Psoas muscle (tissue), 8 donors: ENCODE data around the gene PDE4D. TPM values are rescaled to one million over a fixed set of nuclear protein-coding genes. Genes with fewer than 3 reads are reported as not detected.

Experiments used
- ATAC-seq, 4 donors: fragments of 200-7000 bp; cut with Tn5 transposase; one replicate each; pipeline ENCODE4 v1.9.1; 2020; ENCODE audit warnings: moderate library complexity in 3 of 4, mild to moderate bottlenecking in 2 of 4
- DNase-seq, 2 donors: peaks; one replicate each; pipeline ENCODE4 v3.0.0-alpha.2; 2020
- H3K27ac ChIP-seq: fragments of 200-600 bp; one replicate; pipeline ENCODE4 v1.8.0; 2022
- H3K27me3 ChIP-seq, 3 donors: fragments of 200-600 bp in 1 of 3; one replicate each; pipeline versions ENCODE4 v1.6.1 to v1.8.0; 2013 to 2022; ENCODE audit warnings: low read length in 2 of 3, mild to moderate bottlenecking in 2 of 3, moderate library complexity in 1 of 3; ENCODE audit not compliant: insufficient read depth in 3 of 3
- H3K36me3 ChIP-seq, 2 donors: fragments of 200-600 bp in 1 of 2; one replicate each; pipeline versions ENCODE4 v1.6.1 to v1.8.0; 2013 to 2022; ENCODE audit warnings: low read depth in 1 of 2, mild to moderate bottlenecking in 1 of 2, moderate library complexity in 1 of 2; ENCODE audit not compliant: insufficient read depth in 1 of 2
- H3K4me1 ChIP-seq: fragments of 200-600 bp; one replicate; pipeline ENCODE4 v1.8.0; 2022
- H3K4me3 ChIP-seq: fragments of 200-600 bp; one replicate; pipeline ENCODE4 v1.8.0; 2022; ENCODE audit warnings: mild to moderate bottlenecking
- H3K9me3 ChIP-seq: fragments of 200-600 bp; one replicate; pipeline ENCODE4 v1.8.0; 2022
- CTCF ChIP-seq: fragments of 200-600 bp; IDR thresholded peaks from one replicate; pipeline ENCODE4 v1.8.0; 2022; ENCODE audit warnings: antibody characterized with exemption
- WGBS, 3 donors: extraction: QIAGEN DNeasy Blood & Tissue Kit; methylation state at CpG; one replicate each; pipeline versions ENCODE4 v1.1.6 to v1.1.7; 2013; 5-methylcytosine and 5-hydroxymethylcytosine counted together
- intact Hi-C, 2 donors: fragments of 100-400 bp; cut with DNase I; formaldehyde crosslinking; loops; one replicate each; pipeline versions ENCODE4 v1.11.0 to v1.14.2; 2022
- polyA plus RNA-seq, 3 donors: library from polyadenylated mRNA; stranded (reverse); fragments of 200-250 nt; gene quantifications; one replicate each; pipeline ENCODE4 v1.2.3, GENCODE V29; 2013
- total RNA-seq, 4 donors: library from RNA; stranded (reverse); fragmentation: NEBNext Ultra II Directional in 2 of 4; extraction: Animal tissue kit (Norgen Biotek cat#: 25700) in 2 of 4; gene quantifications; one replicate each; pipeline versions ENCODE4 v1.2.1 to v1.2.4, GENCODE V29; 2021 to 2023
- donor health status: healthy with polysubstance abuse.
- donor health status: DM: no; HTN: no; CAD: no; lungs with moderate emphysema.
- donor health status: Bipolar disorder and iron deficiency.
- donor health status: healthy.
- donor health status: DM: yes; HTN: yes; CAD: no.
- donor health status: DM: no; HTN: no; CAD: no.
- donor health status: DM: no; HTN: no; CAD: no.
- donor health status: DM: yes; HTN: yes; CAD: no.

The PDE4D gene
- total and polyA plus RNA-seq, 7 donors, result 42.6 to 283 (median 88.7) TPM

GRCh38 chr5:59779453-59779852 lies 114.1 kb downstream of the PDE4D start:
- Histone ChIP-seq H3K4me1 (no peaks in the 10 kb centered on the region), H3K9me3 (no peaks in the 10 kb centered on the region), H3K27ac (no peak overlapping the region), H3K36me3 (no peaks in the 10 kb centered on the region), H3K4me3 (no peak overlapping the region), H3K27me3 (no peaks in the 10 kb centered on the region)
- DNase-seq, result no peak
- ATAC-seq, result no peak
- TF ChIP-seq CTCF, result no peak
- intact Hi-C loops, result no loop called here
- WGBS, 3 donors, result 78 to 89% (median 82%) methylated on average over 2 of the region's 2 CpGs

- WGBS, 3 donors, result 41 to 53% (median 51%) methylated on average over 4 of the region's 4 CpGs
- Histone ChIP-seq H3K36me3 (no peaks in the 10 kb centered on the region), H3K4me3 (no peak overlapping the region), H3K9me3 (no peaks in the 10 kb centered on the region), H3K4me1 (no peaks in the 10 kb centered on the region), H3K27ac (no peak overlapping the region), H3K27me3 (no peaks in the 10 kb centered on the region)
- no peak for TF ChIP-seq CTCF
- ATAC-seq, result no peak
- DNase-seq, result no peak
- intact Hi-C loops, result no loop called here
Measured at GRCh38 chr5:59777028-59777427, 116.5 kb downstream of the PDE4D start.

- no peak for TF ChIP-seq CTCF
Measured at GRCh38 chr5:59773294-59773693, 120.2 kb downstream of the PDE4D start.

GRCh38 chr5:59772757-59773156 lies 120.8 kb downstream of the PDE4D start:
- H3K36me3 ChIP-seq, result no peaks in the 10 kb centered on the region

More at GRCh38 chr5:59773294-59773693, 120.2 kb downstream of the PDE4D start:
- intact Hi-C loops, result no loop called here
- Histone ChIP-seq H3K36me3 (no peaks in the 10 kb centered on the region), H3K9me3 (no peaks in the 10 kb centered on the region), H3K4me1 (no peaks in the 10 kb centered on the region), H3K4me3 (no peak overlapping the region), H3K27me3 (peaks cover 0 to 12% (median 3%) of the 10 kb centered on the region in 3 donors), H3K27ac (no peak overlapping the region)
- DNase-seq, result no peak
- ATAC-seq, result no peak

More at GRCh38 chr5:59772757-59773156, 120.8 kb downstream of the PDE4D start:
- DNase-seq, result no peak
- no peak for TF ChIP-seq CTCF
- intact Hi-C loops, result no loop called here
- no peaks in the 10 kb centered on the region for H3K9me3 ChIP-seq
- H3K4me1 ChIP-seq, result peaks cover 4% of the 10 kb centered on the region
- no peak overlapping the region for H3K27ac ChIP-seq
- H3K27me3 ChIP-seq, result peaks cover 0 to 18% (median 5%) of the 10 kb centered on the region in 3 donors
- WGBS, 3 donors, result 73 to 79% (median 79%) methylated on average over 2 of the region's 2 CpGs
- ATAC-seq, result no peak
- H3K4me3 ChIP-seq, result no peak overlapping the region
